Pancreas (tissue), 10 donors: Measurements from ENCODE around the gene NXN. TPM values are rescaled to one million over a fixed set of nuclear protein-coding genes. Genes with fewer than 3 reads are reported as not detected.
A peak's percentile ranks its signal among the peaks of the same experiment; 100 is the strongest.

Source experiments
- ATAC-seq, 4 donors: fragments of 200-7000 bp; cut with Tn5 transposase; one replicate each; pipeline versions ENCODE4 v1.8.0 to v1.9.1; 2020; ENCODE audit warnings: mild to moderate bottlenecking in 4 of 4, moderate library complexity in 4 of 4
- DNase-seq, 6 donors: peaks; one replicate each; pipeline ENCODE4 v3.0.0-alpha.2; 2020
- FAIRE-seq: peaks from 2 replicates; lab custom pipeline; 2012; peaks lifted over from hg19 to GRCh38; lab: Jason Lieb, UNC
- H3K27ac ChIP-seq, 4 donors: fragments of 200-600 bp; sonication (generic); 1 replicate in 3 of 4; 2 replicates in 1 of 4; pipeline versions ENCODE4 v1.5.0 to v1.8.0; 2020
- H3K27me3 ChIP-seq, 4 donors: fragments of 200-600 bp; one replicate each; pipeline ENCODE4 v1.8.0; 2021
- H3K36me3 ChIP-seq, 3 donors: fragments of 200-600 bp; sonication (generic) in 1 of 3; one replicate each; pipeline versions ENCODE4 v1.5.0 to v1.8.0; 2020 to 2021
- H3K4me1 ChIP-seq, 3 donors: fragments of 200-600 bp; one replicate each; pipeline ENCODE4 v1.8.0; 2021
- H3K4me3 ChIP-seq, 4 donors: fragments of 200-600 bp; sonication (generic) in 2 of 4; one replicate each; pipeline versions ENCODE4 v1.5.0 to v1.8.0; 2020 to 2021
- H3K9me3 ChIP-seq, 4 donors: fragments of 200-600 bp; one replicate each; pipeline ENCODE4 v1.8.0; 2021
- WGBS, 2 donors: extraction: QIAGEN DNeasy Blood & Tissue Kit; methylation state at CpG; one replicate each; pipeline ENCODE4 v1.1.7; 2013; 5-methylcytosine and 5-hydroxymethylcytosine counted together
- intact Hi-C, 3 donors: fragments of 100-400 bp; cut with DNase I; formaldehyde crosslinking; loops; one replicate each; pipeline versions ENCODE4 v1.11.1 to v1.14.2; 2022
- polyA plus RNA-seq, 2 donors: library from polyadenylated mRNA; stranded (reverse); fragments of 200-250 nt; gene quantifications; one replicate each; pipeline ENCODE4 v1.2.3, GENCODE V29; 2013
- total RNA-seq, 6 donors: library from RNA; stranded (reverse); fragmentation: NEBNext Ultra II Directional in 4 of 6; extraction: Animal tissue kit (Norgen Biotek cat#: 25700) in 4 of 6; gene quantifications; one replicate each; pipeline versions ENCODE4 v1.2.1 to v1.2.4, GENCODE V29; 2021 to 2023
- TF ChIP-seq, protein P1 (sequence below), 4 donors: fragments of 200-600 bp; sonication (generic) in 3 of 4; IDR thresholded peaks; one replicate each; pipeline versions ENCODE4 v1.5.0 to v1.8.0; 2021; ENCODE audit warnings: antibody characterized with exemption in 4 of 4
- donor health status: healthy with polysubstance abuse.
- donor health status: DM: no; HTN: no; CAD: no; lungs with moderate emphysema.
- donor health status: DM: no; HTN: no; CAD: no.
- donor health status: control.
- donor health status: control.
- donor health status: Bipolar disorder and iron deficiency.
- donor health status: DM: yes; HTN: yes; CAD: no.
- donor health status: DM: no; HTN: no; CAD: no.
- donor health status: DM: no; HTN: no; CAD: no.
- donor health status: DM: yes; HTN: yes; CAD: no.

The NXN gene
- total and polyA plus RNA-seq, 8 donors = 17.4 to 35.0 (median 29.4) TPM

DNA sequence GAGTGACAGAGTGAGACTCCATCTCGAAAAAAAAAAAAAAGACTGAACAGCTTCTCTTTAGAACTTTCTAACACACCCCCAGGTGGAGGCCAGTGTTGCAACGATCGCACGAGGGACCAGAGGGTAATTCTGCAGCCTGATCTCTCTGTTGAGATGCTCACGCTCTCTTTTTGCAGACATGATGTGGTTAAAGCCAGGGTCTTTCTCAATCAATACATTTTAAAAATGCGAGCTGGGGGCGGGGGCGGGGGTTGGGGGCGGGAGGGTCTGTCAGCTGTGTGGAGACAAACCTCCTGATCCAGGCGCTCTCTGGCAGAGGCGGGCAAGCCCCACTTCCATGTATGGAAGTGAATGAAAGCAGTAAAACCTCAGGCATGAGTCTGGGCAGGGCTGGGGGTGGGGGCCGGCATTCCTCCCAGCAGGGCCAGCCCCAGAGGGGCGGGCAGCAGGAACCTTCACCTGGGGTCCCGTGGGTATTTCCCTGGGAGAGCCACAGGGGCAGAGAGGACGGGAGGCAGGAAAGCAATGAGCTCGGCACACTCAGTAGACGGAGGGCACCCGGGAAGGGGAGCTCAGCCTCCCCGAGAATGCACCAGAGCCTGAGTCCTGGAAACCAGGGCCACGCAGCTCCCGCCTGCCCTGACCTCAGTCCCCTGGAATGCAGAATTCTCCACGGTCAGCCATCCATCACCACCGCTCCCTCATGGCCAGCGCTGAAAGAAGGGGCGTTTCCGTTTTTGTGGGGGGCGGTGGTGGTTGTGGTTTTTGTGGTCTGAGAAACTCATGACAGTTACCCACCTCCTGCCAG lies 28.0 kb downstream of the NXN start:
- intact Hi-C loops = no loop called here
- peak in 3 of 6 donors; percentile 40 to 57 (median 54) for DNase-seq
- Histone ChIP-seq H3K4me3 (no peak overlapping the region), H3K9me3 (no peaks in the 10 kb centered on the region), H3K27ac (peak overlapping the region; percentile 16 to 68 (median 44)), H3K27me3 (no peaks in the 10 kb centered on the region), H3K4me1 (no peaks in the 10 kb centered on the region), H3K36me3 (no peaks in the 10 kb centered on the region)
- 50 to 60% methylated on average over 24 to 27 of the region's 27 CpGs for WGBS, 2 donors
- peak; percentile 72 to 87 (median 76) for ATAC-seq
- TF ChIP-seq, protein P1, sequence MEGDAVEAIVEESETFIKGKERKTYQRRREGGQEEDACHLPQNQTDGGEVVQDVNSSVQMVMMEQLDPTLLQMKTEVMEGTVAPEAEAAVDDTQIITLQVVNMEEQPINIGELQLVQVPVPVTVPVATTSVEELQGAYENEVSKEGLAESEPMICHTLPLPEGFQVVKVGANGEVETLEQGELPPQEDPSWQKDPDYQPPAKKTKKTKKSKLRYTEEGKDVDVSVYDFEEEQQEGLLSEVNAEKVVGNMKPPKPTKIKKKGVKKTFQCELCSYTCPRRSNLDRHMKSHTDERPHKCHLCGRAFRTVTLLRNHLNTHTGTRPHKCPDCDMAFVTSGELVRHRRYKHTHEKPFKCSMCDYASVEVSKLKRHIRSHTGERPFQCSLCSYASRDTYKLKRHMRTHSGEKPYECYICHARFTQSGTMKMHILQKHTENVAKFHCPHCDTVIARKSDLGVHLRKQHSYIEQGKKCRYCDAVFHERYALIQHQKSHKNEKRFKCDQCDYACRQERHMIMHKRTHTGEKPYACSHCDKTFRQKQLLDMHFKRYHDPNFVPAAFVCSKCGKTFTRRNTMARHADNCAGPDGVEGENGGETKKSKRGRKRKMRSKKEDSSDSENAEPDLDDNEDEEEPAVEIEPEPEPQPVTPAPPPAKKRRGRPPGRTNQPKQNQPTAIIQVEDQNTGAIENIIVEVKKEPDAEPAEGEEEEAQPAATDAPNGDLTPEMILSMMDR (IDR thresholded peaks at IDR 0.05) = no peak
- no peak for FAIRE-seq

DNA sequence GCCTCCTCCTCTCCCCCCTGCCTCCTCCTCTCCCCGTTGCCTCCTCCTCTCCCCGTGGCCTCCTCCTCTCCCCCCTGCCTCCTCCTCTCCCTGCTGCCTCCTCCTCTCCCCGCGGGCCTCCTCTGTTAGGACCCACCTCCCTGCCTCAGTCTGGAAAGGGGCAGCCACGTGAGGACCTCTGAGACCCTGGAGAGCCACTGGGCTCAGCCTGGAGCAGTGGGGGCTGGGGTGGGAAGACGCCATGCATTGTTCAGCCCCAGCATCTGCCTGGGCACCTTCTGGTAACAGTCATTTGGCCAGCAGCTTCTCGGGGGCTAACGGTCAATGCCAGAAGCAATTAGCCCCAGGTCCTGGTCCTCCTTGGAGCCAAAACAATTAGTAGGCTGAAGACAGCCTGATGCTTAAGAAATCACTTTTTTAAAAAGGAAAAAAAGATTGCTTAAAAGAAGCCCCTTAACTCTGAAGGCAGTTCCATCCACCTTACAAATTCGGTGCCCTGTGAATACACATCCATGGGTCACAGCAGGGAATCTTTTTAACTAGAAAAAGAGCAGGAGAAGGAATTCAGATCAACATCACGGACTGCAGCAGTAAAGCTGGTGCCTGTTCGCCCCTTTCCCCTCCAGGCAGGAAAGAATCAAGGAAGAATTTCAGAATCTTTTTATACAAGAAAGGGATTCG lies 29.8 kb downstream of the NXN start:
- Histone ChIP-seq H3K36me3 (no peaks in the 10 kb centered on the region), H3K4me1 (no peaks in the 10 kb centered on the region), H3K4me3 (no peak overlapping the region), H3K9me3 (no peaks in the 10 kb centered on the region), H3K27me3 (no peaks in the 10 kb centered on the region), H3K27ac (no peak overlapping the region)
- ATAC-seq = no peak
- FAIRE-seq = no peak
- intact Hi-C loops = no loop called here
- TF ChIP-seq, protein P1 (IDR thresholded peaks at IDR 0.05) = no peak
- WGBS, 2 donors = 83 to 84% methylated on average over 9 to 10 of the region's 12 CpGs
- DNase-seq = no peak

DNA sequence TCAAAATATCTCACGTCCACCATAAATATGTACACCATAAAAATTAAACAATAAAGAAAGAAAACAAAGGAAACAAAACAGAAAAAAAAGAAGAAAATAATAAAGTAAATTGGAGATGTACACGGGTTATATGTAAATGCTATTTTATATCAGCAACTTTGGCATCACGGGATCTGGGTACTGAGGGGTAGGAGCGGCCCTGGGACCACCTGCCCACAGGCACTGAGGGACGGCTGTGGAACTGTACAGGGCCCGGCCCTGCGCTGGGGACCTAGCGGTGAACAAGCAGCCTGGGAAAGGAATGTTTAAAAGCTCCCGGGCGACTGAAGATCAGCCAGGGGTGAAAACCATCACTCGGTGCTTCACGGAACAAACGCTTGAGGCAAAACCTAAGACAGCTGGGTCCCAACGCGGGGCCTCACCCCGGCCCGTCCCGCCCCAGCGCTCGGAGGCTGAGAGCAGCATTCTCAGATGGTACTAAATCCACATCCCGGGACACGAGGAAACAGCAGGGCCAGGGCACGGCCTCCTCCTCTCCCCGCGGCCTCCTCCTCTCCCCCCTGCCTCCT lies 31.2 kb downstream of the NXN start:
- Histone ChIP-seq H3K27ac (no peak overlapping the region), H3K4me3 (no peak overlapping the region), H3K9me3 (no peaks in the 10 kb centered on the region), H3K36me3 (no peaks in the 10 kb centered on the region), H3K4me1 (no peaks in the 10 kb centered on the region), H3K27me3 (no peaks in the 10 kb centered on the region)
- no peak for DNase-seq
- no peak for FAIRE-seq
- ATAC-seq = no peak
- WGBS, 2 donors = 88 to 91% methylated on average over 15 to 25 of the region's 25 CpGs
- intact Hi-C loops = no loop called here
- TF ChIP-seq, protein P1 (IDR thresholded peaks at IDR 0.05) = no peak

DNA sequence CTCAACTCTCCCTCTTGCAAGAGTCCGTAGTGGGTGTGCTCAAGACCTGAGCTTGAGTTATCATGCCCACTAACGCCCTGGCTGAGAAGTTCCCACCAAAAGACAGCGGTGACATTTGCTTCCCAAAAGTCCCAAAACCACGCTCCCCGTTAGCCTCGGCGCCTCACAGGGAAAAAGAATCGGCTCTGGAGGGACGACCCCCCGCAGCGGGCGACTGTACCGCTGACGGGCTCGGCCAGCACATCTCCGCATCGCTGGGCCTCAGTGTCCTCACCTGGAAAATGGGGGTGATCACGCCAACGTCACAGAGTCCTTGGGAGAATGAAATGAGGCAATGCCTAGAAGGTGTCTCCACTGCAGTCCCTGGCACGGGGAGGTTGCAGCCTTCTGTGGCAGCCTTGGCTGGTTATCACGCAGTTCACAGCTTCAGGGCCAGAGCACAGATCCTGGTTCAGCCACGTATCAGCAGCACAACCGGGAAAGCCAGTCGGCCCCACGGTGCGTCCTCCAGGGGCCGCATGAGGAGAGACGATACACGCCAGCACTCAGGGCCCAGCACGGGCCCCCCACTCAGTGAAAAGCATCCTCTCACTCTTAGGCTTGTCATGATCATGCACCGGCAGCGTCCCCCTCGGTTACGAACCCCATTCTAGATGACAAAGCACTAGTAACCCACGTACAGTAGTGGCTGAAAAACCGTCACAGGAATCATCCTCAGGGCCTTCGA lies 32.9 kb downstream of the NXN start:
- H3K27ac ChIP-seq = no peak overlapping the region
- TF ChIP-seq, protein P1 (IDR thresholded peaks at IDR 0.05) = no peak
- FAIRE-seq (no peak), ATAC-seq (no peak), DNase-seq (no peak)
- H3K4me3 ChIP-seq = no peak overlapping the region
- H3K4me1 ChIP-seq = no peaks in the 10 kb centered on the region
- H3K9me3 ChIP-seq = no peaks in the 10 kb centered on the region
- 95 to 96% methylated on average over 37 of the region's 37 CpGs for WGBS, 2 donors
- H3K27me3 ChIP-seq = no peaks in the 10 kb centered on the region
- intact Hi-C loops = no loop called here
- no peaks in the 10 kb centered on the region for H3K36me3 ChIP-seq
